B cell (primary cell): ENCODE data around the gene NPTXR. TPM values are rescaled to one million over a fixed set of nuclear protein-coding genes. Genes with fewer than 3 reads are reported as not detected.

Source experiments
- ATAC-seq: fragments of 200-7000 bp; cut with Tn5 transposase; one replicate; pipeline ENCODE4 v1.10.0; 2021; ENCODE audit warnings: low read depth, mild to moderate bottlenecking, moderate number of reproducible peaks, moderate library complexity
- CTCF ChIA-PET: fragments of 350-600 bp; sonication (Branson Sonifier 250); formaldehyde crosslinking; loops from one replicate; lab custom pipeline; 2021; ENCODE audit warnings: antibody characterized with exemption, inconsistent platforms; lab: Charles Lee
- POLR2A ChIA-PET: fragments of 350-600 bp; sonication (Branson Sonifier 250); formaldehyde crosslinking; loops from one replicate; lab custom pipeline; 2021; ENCODE audit warnings: antibody characterized with exemption; lab: Charles Lee
- DNase-seq: peaks from one replicate; pipeline ENCODE4 v3.0.0; 2013
- H2AFZ ChIP-seq: 2 replicates; pipeline ENCODE4 v1.6.1; 2012; ENCODE audit warnings: mild to moderate bottlenecking, low read depth, low read length; ENCODE audit not compliant: insufficient read depth, poor library complexity, severe bottlenecking
- H3K27ac ChIP-seq, 2 donors: 1 replicate in 1 of 2; 2 replicates in 1 of 2; pipeline ENCODE4 v1.5.1; 2012 to 2013; ENCODE audit warnings: low read length in 2 of 2, mild to moderate bottlenecking in 2 of 2, moderate library complexity in 1 of 2
- H3K27me3 ChIP-seq, 4 experiments: fragments of 200-600 bp in 1 of 4; sonication (generic) in 1 of 4; replicated peaks in 1 of 4; 1 replicate in 2 of 4; 2 replicates in 2 of 4; pipeline versions ENCODE4 v1.6.1 to v1.7.0; 2013 to 2016; ENCODE audit warnings: low read length in 3 of 4, mild to moderate bottlenecking in 2 of 4, mixed read lengths in 1 of 4, moderate library complexity in 1 of 4; ENCODE audit not compliant: insufficient read depth in 4 of 4, control insufficient read depth in 3 of 4; ENCODE audit errors: control extremely low read depth in 1 of 4
- H3K36me3 ChIP-seq, 2 experiments: replicated peaks in 1 of 2; 1 replicate in 1 of 2; 2 replicates in 1 of 2; pipeline versions ENCODE4 v1.6.1 to v1.7.1; 2013; ENCODE audit warnings: low read length in 1 of 2; ENCODE audit not compliant: insufficient read depth in 2 of 2, control insufficient read depth in 1 of 2; ENCODE audit errors: control extremely low read depth in 1 of 2, extremely low read depth in 1 of 2
- H3K4me1 ChIP-seq, 2 donors: fragments of 200-600 bp in 1 of 2; sonication (generic) in 1 of 2; 1 replicate in 1 of 2; 2 replicates in 1 of 2; pipeline versions ENCODE4 v1.5.1 to v1.6.1; 2013 to 2017; ENCODE audit warnings: low read length in 2 of 2; ENCODE audit not compliant: control insufficient read depth in 2 of 2, insufficient read depth in 2 of 2
- H3K4me2 ChIP-seq: replicated peaks from 2 replicates; pipeline ENCODE3; 2012; ENCODE audit warnings: mild to moderate bottlenecking, low read depth, low read length; ENCODE audit not compliant: poor library complexity, severe bottlenecking
- H3K4me3 ChIP-seq, 5 experiments: fragments of 200-600 bp in 1 of 5; sonication (generic) in 1 of 5; 1 replicate in 3 of 5; 2 replicates in 2 of 5; pipeline versions ENCODE4 v1.5.1 to v1.7.0; 2011 to 2016; ENCODE audit warnings: low read length in 4 of 5, mild to moderate bottlenecking in 4 of 5, low read depth in 2 of 5, control low read depth in 1 of 5, moderate library complexity in 1 of 5; ENCODE audit not compliant: insufficient read depth in 1 of 5; ENCODE audit errors: control extremely low read depth in 1 of 5, extremely low read depth in 1 of 5
- H3K79me2 ChIP-seq: fragments of 200-600 bp; sonication (generic); one replicate; pipeline ENCODE4 v1.6.0; 2016; ENCODE audit warnings: low read length; ENCODE audit not compliant: control insufficient read depth, insufficient read depth
- H3K9ac ChIP-seq: fragments of 200-600 bp; sonication (generic); 2 replicates; pipeline ENCODE4 v1.6.1; 2017; ENCODE audit warnings: mild to moderate bottlenecking, low read length, moderate library complexity
- H3K9me3 ChIP-seq, 3 donors: one replicate each; pipeline versions ENCODE4 v1.6.1 to v1.7.1; 2013; ENCODE audit warnings: low read length in 2 of 3; ENCODE audit not compliant: control insufficient read depth in 2 of 3, insufficient read depth in 1 of 3; ENCODE audit errors: control extremely low read depth in 1 of 3
- H4K20me1 ChIP-seq: 2 replicates; pipeline ENCODE4 v1.6.0; 2012; ENCODE audit warnings: mild to moderate bottlenecking, low read length; ENCODE audit not compliant: insufficient read depth, control insufficient read depth, poor library complexity, severe bottlenecking
- H3K27ac Mint-ChIP-seq: one replicate; pipeline ENCODE4 v1.8.0; 2021; ENCODE audit warnings: mixed read lengths
- H3K27me3 Mint-ChIP-seq: one replicate; pipeline ENCODE4 v1.8.0; 2021; ENCODE audit warnings: mixed read lengths
- H3K4me1 Mint-ChIP-seq: one replicate; pipeline ENCODE4 v1.8.0; 2021; ENCODE audit warnings: mixed read lengths
- H3K4me3 Mint-ChIP-seq: one replicate; pipeline ENCODE4 v1.8.0; 2021; ENCODE audit warnings: mixed read lengths
- H3K9me3 Mint-ChIP-seq: one replicate; pipeline ENCODE4 v1.8.0; 2022; ENCODE audit warnings: mixed read lengths; ENCODE audit not compliant: insufficient read depth
- EZH2 ChIP-seq: IDR thresholded peaks from 2 replicates; pipeline ENCODE4 v1.6.1; 2012; ENCODE audit warnings: borderline replicate concordance, low read depth, mild to moderate bottlenecking, moderate library complexity, low read length; ENCODE audit not compliant: insufficient read depth, poor library complexity, severe bottlenecking
- WGBS: methylation state at CpG from one replicate; pipeline ENCODE4 v1.1.5; 2013; ENCODE audit warnings: missing lambda C conversion rate; ENCODE audit not compliant: insufficient coverage; 5-methylcytosine and 5-hydroxymethylcytosine counted together
- intact Hi-C: fragments of 100-400 bp; cut with micrococcal nuclease; formaldehyde crosslinking; loops from one replicate; pipeline ENCODE4 v1.10.0; 2022
- polyA plus RNA-seq: library from polyadenylated mRNA; depleted of rRNA; stranded (reverse); fragments of >200 nt; gene quantifications from 2 replicates; pipeline ENCODE4 v1.2.3, GENCODE V29; 2012
- total RNA-seq, 2 donors: library from RNA; stranded (reverse); fragments of 120-200 nt in 1 of 2; gene quantifications; 1 replicate in 1 of 2; 2 replicates in 1 of 2; pipeline versions ENCODE4 v1.2.3 to v1.2.4, GENCODE V29; 2013 to 2022
- TF ChIP-seq, protein P1 (sequence below): fragments of 200-600 bp; IDR thresholded peaks from one replicate; pipeline ENCODE4 v1.8.0; 2022; ENCODE audit warnings: antibody characterized with exemption, mild to moderate bottlenecking

NPTXR gene
- total and polyA plus RNA-seq, 2 donors (not counting 1 experiment from before 2014, with no cell fraction given) = 0.16 to 0.71 TPM

DNA sequence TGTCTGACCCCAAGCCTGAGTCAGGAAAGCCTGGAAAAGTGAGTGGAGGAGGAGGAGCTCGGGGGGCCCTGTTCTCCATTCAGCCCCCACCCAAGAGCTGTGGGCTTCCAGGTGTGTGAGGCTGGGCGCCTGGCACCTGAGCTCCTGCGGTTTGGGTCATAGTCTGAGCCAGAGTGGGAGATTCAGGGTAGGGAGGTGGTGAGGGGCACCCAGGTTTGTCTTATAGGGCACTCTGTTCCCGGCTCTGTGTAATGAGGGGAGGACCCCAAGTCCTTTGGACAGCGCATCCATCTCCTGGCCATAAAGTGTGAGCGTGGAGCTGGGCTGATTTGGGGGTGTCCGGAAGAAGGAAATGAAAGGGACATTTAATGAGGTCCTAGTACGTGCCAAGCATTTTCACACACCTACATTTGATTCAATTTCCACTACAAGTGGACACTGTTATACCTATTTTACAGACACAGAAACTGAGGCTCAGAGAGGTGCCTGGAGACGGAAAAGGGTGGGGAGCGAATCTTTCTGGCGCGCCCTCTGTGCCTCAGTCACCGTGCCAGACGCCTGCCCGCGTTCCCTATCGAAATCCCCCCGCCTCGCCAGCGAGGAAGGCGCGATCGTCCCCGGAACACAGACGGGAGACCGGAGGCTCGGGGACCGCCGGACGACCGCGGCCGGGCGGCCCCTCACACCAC is 1.2 kb downstream of the NPTXR start:
- Histone ChIP-seq H3K9ac (peak overlapping the region; percentile 29), H3K4me1 (peaks cover 6 to 13% of the 10 kb centered on the region in 2 donors), H3K27ac (no peak overlapping the region), H3K79me2 (no peaks in the 10 kb centered on the region), H2AFZ (peak overlapping the region; percentile 60), H3K27me3 (peaks cover 0 to 58% (median 27%) of the 10 kb centered on the region in 4 experiments), H4K20me1 (no peaks in the 10 kb centered on the region), H3K36me3 (no peaks in the 10 kb centered on the region), H3K9me3 (no peaks in the 10 kb centered on the region), H3K4me2 (peak overlapping the region; percentile 81), H3K4me3 (peak overlapping the region in 2 of 5 experiments; percentile 23 to 29)
- peak overlapping the region; percentile 87 for H3K4me3 Mint-ChIP-seq
- peak overlapping the region; percentile 26 for H3K27ac Mint-ChIP-seq
- DNase-seq (no peak), ATAC-seq (no peak)
- no peaks in the 10 kb centered on the region for H3K9me3 Mint-ChIP-seq
- POLR2A ChIA-PET = interaction anchor here (0.5 to 1.5 kb wide), 2 partner anchors 24 to 161 kb away, joined by 3 read pairs; partner anchors contain the start of gene TOMM22
- H3K27me3 Mint-ChIP-seq = peaks cover 65% of the 10 kb centered on the region
- TF ChIP-seq, protein P1, sequence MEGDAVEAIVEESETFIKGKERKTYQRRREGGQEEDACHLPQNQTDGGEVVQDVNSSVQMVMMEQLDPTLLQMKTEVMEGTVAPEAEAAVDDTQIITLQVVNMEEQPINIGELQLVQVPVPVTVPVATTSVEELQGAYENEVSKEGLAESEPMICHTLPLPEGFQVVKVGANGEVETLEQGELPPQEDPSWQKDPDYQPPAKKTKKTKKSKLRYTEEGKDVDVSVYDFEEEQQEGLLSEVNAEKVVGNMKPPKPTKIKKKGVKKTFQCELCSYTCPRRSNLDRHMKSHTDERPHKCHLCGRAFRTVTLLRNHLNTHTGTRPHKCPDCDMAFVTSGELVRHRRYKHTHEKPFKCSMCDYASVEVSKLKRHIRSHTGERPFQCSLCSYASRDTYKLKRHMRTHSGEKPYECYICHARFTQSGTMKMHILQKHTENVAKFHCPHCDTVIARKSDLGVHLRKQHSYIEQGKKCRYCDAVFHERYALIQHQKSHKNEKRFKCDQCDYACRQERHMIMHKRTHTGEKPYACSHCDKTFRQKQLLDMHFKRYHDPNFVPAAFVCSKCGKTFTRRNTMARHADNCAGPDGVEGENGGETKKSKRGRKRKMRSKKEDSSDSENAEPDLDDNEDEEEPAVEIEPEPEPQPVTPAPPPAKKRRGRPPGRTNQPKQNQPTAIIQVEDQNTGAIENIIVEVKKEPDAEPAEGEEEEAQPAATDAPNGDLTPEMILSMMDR = no peak
- no peak for TF ChIP-seq EZH2
- WGBS = 25% methylated on average over 31 of the region's 34 CpGs
- intact Hi-C loops = loop anchor here (5.0 kb wide), 1 partner anchor 85 kb away; the partner anchor contains the start of gene SUN2
- H3K4me1 Mint-ChIP-seq = peaks cover 11% of the 10 kb centered on the region
- CTCF ChIA-PET = interaction anchor here (0.8 to 2.1 kb wide), 10 partner anchors 9 to 135 kb away, joined by 3 to 12 read pairs (median 4); no protein-coding TSS in a partner anchor

DNA sequence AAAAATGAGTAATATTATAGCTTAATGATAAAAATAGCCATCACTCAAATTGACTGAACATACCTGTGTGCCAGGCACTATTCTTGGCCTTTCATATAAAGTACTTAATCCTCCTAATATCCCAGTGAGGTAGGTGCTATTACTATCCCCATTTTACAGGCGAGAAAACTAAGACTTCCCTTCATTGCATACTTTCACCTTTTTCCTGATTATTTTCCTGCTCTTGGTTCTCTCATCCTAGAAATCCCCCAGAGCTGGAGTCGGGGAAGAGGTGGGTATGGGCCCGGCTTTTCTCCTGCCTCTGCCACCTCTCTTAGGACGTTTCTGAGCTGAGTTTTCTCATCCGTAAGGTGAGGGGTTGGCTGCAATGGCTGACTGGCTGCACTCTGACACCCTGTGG is 2.2 kb downstream of the NPTXR start:
- Histone ChIP-seq H3K4me3 (no peak overlapping the region), H2AFZ (no peak overlapping the region), H3K9me3 (no peaks in the 10 kb centered on the region), H3K27me3 (peaks cover 0 to 63% (median 27%) of the 10 kb centered on the region in 4 experiments), H3K27ac (no peak overlapping the region), H3K4me2 (no peak overlapping the region), H3K4me1 (peaks cover 6 to 13% of the 10 kb centered on the region in 2 donors), H3K79me2 (no peaks in the 10 kb centered on the region), H4K20me1 (no peaks in the 10 kb centered on the region), H3K9ac (no peak overlapping the region), H3K36me3 (no peaks in the 10 kb centered on the region)
- no peak overlapping the region for H3K27ac Mint-ChIP-seq
- ChIA-PET POLR2A (no interaction called here), CTCF (interaction anchor here (1.3 kb wide), 1 partner anchor 27 kb away, joined by 5 read pairs; no protein-coding TSS in a partner anchor)
- DNase-seq (no peak), ATAC-seq (no peak)
- intact Hi-C loops = loop anchor here (5.0 kb wide), 1 partner anchor 84 kb away; the partner anchor contains the start of gene SUN2
- WGBS = 83% methylated on average over 2 of the region's 5 CpGs
- H3K4me3 Mint-ChIP-seq = peak overlapping the region; percentile 87
- H3K27me3 Mint-ChIP-seq = peaks cover 60% of the 10 kb centered on the region
- H3K9me3 Mint-ChIP-seq = no peaks in the 10 kb centered on the region
- H3K4me1 Mint-ChIP-seq = peaks cover 11% of the 10 kb centered on the region
- no peak for TF ChIP-seq EZH2
- TF ChIP-seq, protein P1 = no peak
